HFF-Myc (cell line): Measurements from ENCODE around the gene CCDC92B.

ENCODE experiments used
- DNase-seq: peaks from one replicate; pipeline ENCODE4 v3.0.0-alpha.2; 2011; ENCODE audit warnings: low read depth; ENCODE audit errors: extremely low read depth
- H3K4me3 ChIP-seq: replicated peaks from 2 replicates; pipeline ENCODE4 v1.5.1; 2011; ENCODE audit warnings: low read depth, mild to moderate bottlenecking, control low read depth, low read length
- CTCF ChIP-seq: IDR thresholded peaks from 2 replicates; pipeline ENCODE4 v1.5.1; 2012; ENCODE audit warnings: mild to moderate bottlenecking, low read depth, low read length, control low read depth; ENCODE audit errors: missing control alignments

The CCDC92B gene

GRCh38 chr17:2749058-2749783 is at the start of gene CCDC92B:
CCDC92B (minus strand) TSS chr17:2749652; CDS start chr17:2735145, 14,507 bp downstream.
- TF ChIP-seq CTCF: no peak
- DNase-seq: no peak
- no peak within 1 kb of the TSS for H3K4me3 ChIP-seq

- no peak for TF ChIP-seq CTCF
- H3K4me3 ChIP-seq: no peak overlapping the region
These were observed 49.2 kb upstream of the CCDC92B start for GRCh38 chr17:2798678-2799077.

GRCh38 chr17:2798188-2798587 is 48.7 kb upstream of the CCDC92B start:
- H3K4me3 ChIP-seq: no peak overlapping the region
- no peak for TF ChIP-seq CTCF
- DNase-seq: no peak

More at GRCh38 chr17:2798678-2799077, 49.2 kb upstream of the CCDC92B start:
- DNase-seq: no peak

GRCh38 chr17:2797637-2798036 is 48.2 kb upstream of the CCDC92B start:
- no peak for DNase-seq
- no peak for TF ChIP-seq CTCF

GRCh38 chr17:2797226-2797625 is 47.8 kb upstream of the CCDC92B start:
- no peak overlapping the region for H3K4me3 ChIP-seq

More at GRCh38 chr17:2797637-2798036, 48.2 kb upstream of the CCDC92B start:
- H3K4me3 ChIP-seq: no peak overlapping the region

More at GRCh38 chr17:2797226-2797625, 47.8 kb upstream of the CCDC92B start:
- DNase-seq: no peak
- TF ChIP-seq CTCF: no peak
